Kidney epithelial cell (primary cell): Measurements from ENCODE around the gene PKD2L1. TPM values are rescaled to one million over a fixed set of nuclear protein-coding genes. Genes with fewer than 3 reads are reported as not detected.

Experiments
- DNase-seq: peaks from one replicate; pipeline ENCODE4 v3.0.0-alpha.2; 2010; ENCODE audit warnings: low read depth
- H3K27me3 ChIP-seq: 2 replicates; pipeline ENCODE4 v1.6.0; 2011; ENCODE audit warnings: low read length; ENCODE audit not compliant: control insufficient read depth, insufficient read depth
- H3K36me3 ChIP-seq: 2 replicates; pipeline ENCODE4 v1.5.1; 2011; ENCODE audit warnings: low read length; ENCODE audit not compliant: control insufficient read depth, insufficient read depth
- H3K4me3 ChIP-seq: 2 replicates; pipeline ENCODE4 v1.5.1; 2011; ENCODE audit warnings: low read depth, mild to moderate bottlenecking, control low read depth, low read length
- CTCF ChIP-seq: IDR thresholded peaks from 2 replicates; pipeline ENCODE4 v1.5.1; 2011; ENCODE audit warnings: mild to moderate bottlenecking, moderate library complexity, low read length, control low read depth, inconsistent platforms; ENCODE audit not compliant: insufficient read depth, poor library complexity, severe bottlenecking
- total RNA-seq: library from RNA; depleted of rRNA; stranded (reverse); fragments of >200 nt; gene quantifications from 2 replicates; pipeline ENCODE4 v1.2.3, GENCODE V29; 2015

The PKD2L1 gene
- total RNA-seq, 1 donor from 2014 or later = not detected

- DNase-seq = no peak
- Histone ChIP-seq H3K27me3 (no peaks in the 10 kb centered on the region), H3K4me3 (no peak overlapping the region), H3K36me3 (no peaks in the 10 kb centered on the region)
- TF ChIP-seq CTCF = no peak
These were observed 84.4 kb downstream of the PKD2L1 start for GRCh38 chr10:100245484-100246220.

- TF ChIP-seq CTCF = no peak
- Histone ChIP-seq H3K36me3 (no peaks in the 10 kb centered on the region), H3K4me3 (no peak overlapping the region), H3K27me3 (no peaks in the 10 kb centered on the region)
- no peak for DNase-seq
These were observed 90.2 kb downstream of the PKD2L1 start for GRCh38 chr10:100239851-100240250.

GRCh38 chr10:100238429-100238828, 91.6 kb downstream of the PKD2L1 start:
- no peak for TF ChIP-seq CTCF
- no peaks in the 10 kb centered on the region for H3K27me3 ChIP-seq
- no peak for DNase-seq
- no peak overlapping the region for H3K4me3 ChIP-seq
- no peaks in the 10 kb centered on the region for H3K36me3 ChIP-seq

Other genes with a start within 250 kb of the PKD2L1 start
- gene CPN1, start 248.4 kb downstream of the PKD2L1 start, total RNA-seq = 0.07 TPM in 1 of 2 replicates, not detected in the other
- gene ERLIN1, start 144.2 kb downstream of the PKD2L1 start, total RNA-seq = 10.3 and 17.7 TPM in 2 replicates
- 19.7 and 25.9 TPM in 2 replicates for gene CHUK, start 100.6 kb downstream of the PKD2L1 start, total RNA-seq
- gene CWF19L1, start 62.6 kb downstream of the PKD2L1 start, total RNA-seq = 28.0 and 33.9 TPM in 2 replicates
- gene BLOC1S2, start 43.5 kb downstream of the PKD2L1 start, total RNA-seq = 81.7 and 92.8 TPM in 2 replicates
- gene SCD, start 17.0 kb upstream of the PKD2L1 start, total RNA-seq = 273 and 288 TPM in 2 replicates
- gene WNT8B, start 132.8 kb upstream of the PKD2L1 start, total RNA-seq = 0.07 TPM in 1 of 2 replicates, not detected in the other
- 1.6 and 2.6 TPM in 2 replicates for gene SEC31B, start 189.6 kb upstream of the PKD2L1 start, total RNA-seq
- 148 and 183 TPM in 2 replicates for gene NDUFB8, start 199.6 kb upstream of the PKD2L1 start, total RNA-seq
- gene HIF1AN, start 205.7 kb upstream of the PKD2L1 start, total RNA-seq = 11.4 and 11.5 TPM in 2 replicates